Activated naive CD8-positive, alpha-beta T cell treated with anti-CD3 and anti-CD28 coated beads, Interleukin-2, amount 50 U/mL, for 16 hours (primary cell): Measurements from ENCODE around the gene C20orf202.
"Not testable (repeated sequence)": the region's sequence is repeated elsewhere in the genome, so short reads cannot be mapped to it uniquely, and the experiment has no call there.

Experiments used
- DNase-seq: peaks from one replicate; pipeline ENCODE4 v3.0.0-alpha.2; 2020; ENCODE audit warnings: low read depth, low spot score

The C20orf202 gene

GRCh38 chr20:1247689-1248088 is 44.4 kb downstream of the C20orf202 start:
- DNase-seq = no peak

GRCh38 chr20:1250282-1250681 is 47.0 kb downstream of the C20orf202 start:
- not testable (repeated sequence) for DNase-seq

GRCh38 chr20:1252416-1252815 is 49.2 kb downstream of the C20orf202 start:
- DNase-seq = no peak

- DNase-seq = no peak
Observed at GRCh38 chr20:1254254-1254653, 51.0 kb downstream of the C20orf202 start.

GRCh38 chr20:1255675-1256074 is 52.4 kb downstream of the C20orf202 start:
- DNase-seq = no peak
